Activated naive CD8-positive, alpha-beta T cell treated with anti-CD3 and anti-CD28 coated beads, Interleukin-2, amount 10 ng/mL, durations not matched to agents 7 days and 5 days (primary cell): ENCODE measurements around the gene SEPTIN2. TPM values are rescaled to one million over a fixed set of nuclear protein-coding genes. Genes with fewer than 3 reads are reported as not detected.
"Not testable (repeated sequence)": the region's sequence is repeated elsewhere in the genome, so short reads cannot be mapped to it uniquely, and the experiment has no call there.

Experiments
- ATAC-seq: fragments of 150-1000 bp; cut with Tn5 transposase; one replicate; pipeline ENCODE4 v1.10.0; 2021; ENCODE audit warnings: low read depth, moderate library complexity
- POLR2A ChIA-PET: fragments of 350-600 bp; sonication (Branson Sonifier 250); formaldehyde crosslinking; loops from one replicate; lab custom pipeline; 2021; ENCODE audit warnings: antibody characterized with exemption; lab: Charles Lee
- DNase-seq: peaks from one replicate; pipeline ENCODE4 v3.0.0; 2021
- H3K27ac Mint-ChIP-seq: one replicate; pipeline ENCODE4 v1.8.0; 2022; ENCODE audit warnings: mild to moderate bottlenecking, mixed read lengths
- H3K27me3 Mint-ChIP-seq: one replicate; pipeline ENCODE4 v1.8.0; 2022; ENCODE audit warnings: mild to moderate bottlenecking, moderate library complexity, mixed read lengths
- H3K36me3 Mint-ChIP-seq: one replicate; pipeline ENCODE4 v1.8.0; 2021; ENCODE audit warnings: mild to moderate bottlenecking, mixed read lengths
- H3K4me1 Mint-ChIP-seq: one replicate; pipeline ENCODE4 v1.8.0; 2021; ENCODE audit warnings: mixed read lengths
- H3K4me3 Mint-ChIP-seq: one replicate; pipeline ENCODE4 v1.8.0; 2022; ENCODE audit warnings: mild to moderate bottlenecking, moderate library complexity, mixed read lengths
- H3K9me3 Mint-ChIP-seq: one replicate; pipeline ENCODE4 v1.8.0; 2021; ENCODE audit warnings: mixed read lengths
- total RNA-seq, 2 experiments: library from RNA; stranded (reverse); gene quantifications; one replicate each; pipeline ENCODE4 v1.2.3, GENCODE V29; 2021

The SEPTIN2 gene
- total RNA-seq, 2 experiments from 2014 or later, result 259 to 275 TPM

- Mint-ChIP-seq H3K27me3 (no peaks in the 10 kb centered on the region), H3K4me3 (no peak overlapping the region), H3K9me3 (no peaks in the 10 kb centered on the region), H3K4me1 (peaks cover 3% of the 10 kb centered on the region), H3K27ac (no peak overlapping the region), H3K36me3 (peaks cover 10% of the 10 kb centered on the region)
- ATAC-seq (no peak), DNase-seq (no peak)
- POLR2A ChIA-PET, result no interaction called here
These were observed 77.9 kb downstream of the SEPTIN2 start for GRCh38 chr2:241393524-241394196.

GRCh38 chr2:241396809-241397208 is 81.1 kb downstream of the SEPTIN2 start:
- H3K36me3 Mint-ChIP-seq, H3K27me3 Mint-ChIP-seq, POLR2A ChIA-PET, H3K27ac Mint-ChIP-seq, H3K4me1 Mint-ChIP-seq, ATAC-seq, DNase-seq, H3K9me3 Mint-ChIP-seq, H3K4me3 Mint-ChIP-seq: not testable (repeated sequence)

DNA sequence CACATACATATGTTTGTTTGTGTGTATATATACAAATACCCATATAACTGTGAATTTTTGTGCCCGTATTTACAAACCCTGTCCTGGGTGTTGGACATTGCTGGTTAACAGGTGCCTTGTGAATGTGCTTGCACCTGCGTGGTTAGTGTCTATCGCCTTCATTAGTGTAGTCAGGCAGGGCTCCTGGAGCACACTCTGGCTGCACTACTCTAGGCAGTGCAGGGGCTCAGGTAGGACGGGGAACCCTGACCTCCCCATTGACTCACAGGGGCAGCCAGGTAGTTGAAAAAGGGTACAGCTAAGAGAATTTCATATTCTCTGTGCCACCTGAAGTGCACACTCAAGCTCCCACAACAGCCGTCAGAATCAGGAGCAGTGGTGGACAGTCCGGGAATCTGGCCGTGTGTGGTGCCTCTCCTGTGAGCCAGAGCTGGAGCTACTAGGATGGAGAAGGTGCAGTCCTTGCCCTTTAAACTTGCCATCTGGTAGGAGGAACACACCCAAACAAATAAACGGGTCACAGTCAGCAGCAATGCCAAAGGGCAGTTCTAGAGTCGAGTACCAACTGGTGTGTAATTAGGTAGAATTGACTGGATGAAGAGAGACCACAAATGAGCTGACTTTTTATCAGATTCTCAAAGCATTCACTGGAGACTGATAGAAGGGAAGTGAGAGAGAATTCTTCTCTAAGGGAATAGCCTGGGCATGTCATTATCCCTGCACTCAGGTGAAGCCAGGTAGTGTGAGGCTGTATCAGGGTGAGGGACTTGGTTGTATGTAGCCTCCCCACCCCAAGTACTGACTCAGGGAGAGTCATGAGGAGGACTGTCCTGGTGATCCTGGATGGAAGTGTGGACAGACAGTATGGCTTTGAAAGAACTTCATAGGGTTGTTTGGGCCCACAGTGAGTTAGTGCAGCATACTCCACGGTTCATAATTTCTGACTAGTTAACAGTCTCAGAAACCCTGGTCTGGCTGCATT is 84.5 kb downstream of the SEPTIN2 start:
- DNase-seq (no peak), ATAC-seq (no peak)
- H3K27me3 Mint-ChIP-seq, result no peaks in the 10 kb centered on the region
- H3K36me3 Mint-ChIP-seq, result peaks cover 4% of the 10 kb centered on the region
- POLR2A ChIA-PET, result no interaction called here
- no peak overlapping the region for H3K4me3 Mint-ChIP-seq
- H3K4me1 Mint-ChIP-seq, result no peaks in the 10 kb centered on the region
- H3K27ac Mint-ChIP-seq, result no peak overlapping the region
- no peaks in the 10 kb centered on the region for H3K9me3 Mint-ChIP-seq

Other genes starting within 250 kb of the SEPTIN2 start
- 10 to 100 TPM; 88.1 to 88.9 TPM for gene MTERF4, start 213.6 kb upstream of the SEPTIN2 start, total RNA-seq
- 100 to 1,000 TPM; 132 to 153 TPM for gene PASK, start 166.5 kb upstream of the SEPTIN2 start, total RNA-seq
- gene PPP1R7, start 165.5 kb upstream of the SEPTIN2 start, total RNA-seq, result 10 to 100 TPM; 78.8 to 84.6 TPM
- gene ANO7, start 127.2 kb upstream of the SEPTIN2 start, total RNA-seq, result 1 to 10 TPM in 1 of 2 experiments, under 1 TPM in 1; 0.97 to 1.4 TPM
- gene HDLBP, start 253 bp upstream of the SEPTIN2 start, total RNA-seq, result 100 to 1,000 TPM; 158 TPM
- gene FARP2, start 40.4 kb downstream of the SEPTIN2 start, total RNA-seq, result 10 to 100 TPM; 17.7 to 18.3 TPM
- gene STK25, start 192.7 kb downstream of the SEPTIN2 start, total RNA-seq, result 100 to 1,000 TPM; 156 to 162 TPM
- gene BOK, start 242.8 kb downstream of the SEPTIN2 start, total RNA-seq, result not detected